Spleen (tissue), 11 donors: ENCODE measurements around the gene MXD1. TPM values are rescaled to one million over a fixed set of nuclear protein-coding genes. Genes with fewer than 3 reads are reported as not detected.

Experiments
- DNase-seq: peaks from one replicate; pipeline ENCODE4 v3.0.0-alpha.2; 2020
- H3K27ac ChIP-seq, 8 donors: fragments of 200-600 bp; sonication (generic) in 7 of 8; 1 replicate in 4 of 8; 2 replicates in 4 of 8; pipeline versions ENCODE4 v1.5.0 to v1.8.0; 2016 to 2021; ENCODE audit warnings: inconsistent platforms in 4 of 8, mild to moderate bottlenecking in 4 of 8, moderate library complexity in 1 of 8
- H3K27me3 ChIP-seq, 7 donors: fragments of 200-600 bp; sonication (generic) in 6 of 7; replicated peaks in 1 of 7; 1 replicate in 4 of 7; 2 replicates in 3 of 7; pipeline versions ENCODE4 v1.5.0 to v1.8.0; 2016 to 2021; ENCODE audit warnings: inconsistent platforms in 3 of 7, mild to moderate bottlenecking in 1 of 7
- H3K36me3 ChIP-seq, 6 donors: fragments of 200-600 bp; sonication (generic) in 5 of 6; 1 replicate in 4 of 6; 2 replicates in 2 of 6; pipeline versions ENCODE4 v1.5.0 to v1.8.0; 2016 to 2021; ENCODE audit warnings: inconsistent platforms in 2 of 6
- H3K4me1 ChIP-seq, 6 donors: fragments of 200-600 bp; sonication (generic) in 5 of 6; 1 replicate in 3 of 6; 2 replicates in 3 of 6; pipeline versions ENCODE4 v1.5.0 to v1.8.0; 2016 to 2021; ENCODE audit warnings: inconsistent platforms in 3 of 6
- H3K4me3 ChIP-seq, 8 donors: fragments of 200-600 bp; sonication (generic) in 7 of 8; 1 replicate in 4 of 8; 2 replicates in 4 of 8; pipeline versions ENCODE4 v1.5.0 to v1.8.0; 2016 to 2021; ENCODE audit warnings: inconsistent platforms in 4 of 8, mild to moderate bottlenecking in 4 of 8, moderate library complexity in 2 of 8
- H3K9me3 ChIP-seq, 8 donors: fragments of 200-600 bp; sonication (generic) in 7 of 8; 1 replicate in 4 of 8; 2 replicates in 4 of 8; pipeline versions ENCODE4 v1.5.0 to v1.8.0; 2016 to 2021; ENCODE audit warnings: inconsistent platforms in 4 of 8
- CTCF ChIP-seq, 11 experiments: fragments of 200-600 bp in 7 of 11; fragments of 450-650 bp in 4 of 11; sonication (generic) in 4 of 11; IDR thresholded peaks in 8 of 11; conservative IDR thresholded peaks in 3 of 11; 1 replicate in 7 of 11; 2 replicates in 4 of 11; pipeline versions ENCODE4 v1.4.0 to v1.8.0; 2016 to 2021; ENCODE audit warnings: antibody characterized with exemption in 11 of 11, inconsistent platforms in 4 of 11, mild to moderate bottlenecking in 1 of 11
- POLR2A ChIP-seq, 3 donors: fragments of 450-650 bp; IDR thresholded peaks; one replicate each; pipeline ENCODE4 v1.5.1; 2017; ENCODE audit warnings: antibody characterized with exemption in 3 of 3, mild to moderate bottlenecking in 1 of 3
- POLR2AphosphoS5 ChIP-seq, 3 donors: sonication (generic); formaldehyde crosslinking; IDR thresholded peaks; one replicate each; pipeline ENCODE4 v1.5.1; 2017; ENCODE audit warnings: antibody characterized with exemption in 3 of 3
- whole genome bisulfite sequencing, 5 donors: extraction: QIAGEN DNeasy Blood & Tissue Kit in 3 of 5; methylation state at CpG; one replicate each; pipeline versions ENCODE4 v1.1.5 to v1.1.7; 2013 to 2018; 5-methylcytosine and 5-hydroxymethylcytosine counted together
- intact Hi-C: fragments of 100-400 bp; cut with DNase I; formaldehyde crosslinking; loops from one replicate; pipeline ENCODE4 v1.15.0; 2023; ENCODE audit warnings: low total_unique reads
- polyA plus RNA-seq, 3 donors: library from polyadenylated mRNA; stranded (reverse); fragments of 200-250 nt; gene quantifications; one replicate each; pipeline ENCODE4 v1.2.1, GENCODE V29; 2013
- total RNA-seq, 7 donors: library from RNA; depleted of rRNA in 3 of 7; stranded (reverse); fragments of >200 nt in 3 of 7; fragmentation: NEBNext Ultra II Directional in 4 of 7; extraction: Animal tissue kit (Norgen Biotek cat#: 25700) in 4 of 7; gene quantifications; one replicate each; pipeline versions ENCODE4 v1.1.0 to v1.2.1, GENCODE V29; 2016 to 2021
- donor health status: healthy with polysubstance abuse.
- donor health status: DM: no; HTN: no; CAD: no; lungs with moderate emphysema.
- donor health status: DM: no; HTN: no; CAD: no.
- donor health status: Bipolar disorder and iron deficiency.
- donor health status: healthy.
- donor health status: DM: no; HTN: no; CAD: no.
- donor health status: DM: yes; HTN: yes; CAD: no.

Gene MXD1
- total and polyA plus RNA-seq, 10 donors: 2.7 to 241 (median 63.8) TPM

- WGBS, 5 donors: 52 to 82% (median 58%) methylated on average over 3 of the region's 3 CpGs
- Histone ChIP-seq H3K36me3 (peaks cover 3 to 66% (median 30%) of the 10 kb centered on the region in 6 donors), H3K4me1 (peaks cover 13 to 84% (median 45%) of the 10 kb centered on the region in 6 donors), H3K4me3 (peak overlapping the region in 6 of 8 donors; percentile 0 to 85 (median 76)), H3K27me3 (no peaks in the 10 kb centered on the region), H3K27ac (peak overlapping the region; percentile 43 to 100 (median 94)), H3K9me3 (no peaks in the 10 kb centered on the region)
- DNase-seq: no peak
- peak in 1 of 3 donors; percentile 67 for TF ChIP-seq POLR2AphosphoS5 (IDR thresholded peaks at IDR 0.05)
- TF ChIP-seq CTCF (IDR thresholded peaks at IDR 0.05 in 8 of 11, conservative IDR thresholded peaks at IDR 0.05 in 3 of 11): no peak
- intact Hi-C loops: loop anchor here (2.0 kb wide), 1 partner anchor 225 kb away; no protein-coding TSS in a partner anchor
Measured at GRCh38 chr2:69917852-69918251, 2.9 kb downstream of the MXD1 start.

GRCh38 chr2:69918401-69918800 lies 3.5 kb downstream of the MXD1 start:
- peak overlapping the region in 7 of 8 donors; percentile 3 to 100 (median 95) for H3K27ac ChIP-seq

DNA sequence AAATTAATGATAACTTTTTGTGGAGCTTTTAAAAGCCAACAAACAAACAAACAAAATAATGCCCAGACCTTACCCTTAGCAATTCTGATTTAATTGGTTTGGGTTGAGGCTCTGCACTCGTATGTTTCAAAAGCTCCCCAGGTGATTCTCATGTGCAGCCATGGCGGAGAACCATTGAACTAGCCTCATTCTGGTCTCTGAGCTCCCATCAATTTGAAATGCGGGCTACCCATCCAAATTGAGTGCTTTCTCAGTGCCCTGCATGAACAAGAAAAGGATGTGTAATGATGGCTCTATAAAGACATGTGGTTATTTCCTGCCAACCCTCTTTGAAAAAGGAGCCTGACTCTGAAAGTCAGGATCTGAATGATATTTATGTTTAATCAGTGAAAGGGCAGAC lies 8.2 kb downstream of the MXD1 start:
- no peak for DNase-seq
- H3K27me3 ChIP-seq: no peaks in the 10 kb centered on the region
- H3K27ac ChIP-seq: peak overlapping the region in 2 of 8 donors; percentile 82 to 85
- peaks cover 0 to 85% (median 9%) of the 10 kb centered on the region in 6 donors for H3K4me1 ChIP-seq
- no peak for TF ChIP-seq POLR2A (IDR thresholded peaks at IDR 0.05)
- no peak for TF ChIP-seq CTCF (IDR thresholded peaks at IDR 0.05 in 8 of 11, conservative IDR thresholded peaks at IDR 0.05 in 3 of 11)
- no peak for TF ChIP-seq POLR2AphosphoS5 (IDR thresholded peaks at IDR 0.05)
- intact Hi-C loops: loop anchor here (10.0 kb wide), 1 partner anchor 142 kb away; no protein-coding TSS in a partner anchor
- peaks cover 3 to 97% (median 39%) of the 10 kb centered on the region in 6 donors for H3K36me3 ChIP-seq
- 93 to 98% (median 95%) methylated on average over 3 of the region's 3 CpGs for WGBS, 5 donors
- H3K4me3 ChIP-seq: no peak overlapping the region
- no peaks in the 10 kb centered on the region for H3K9me3 ChIP-seq

More at GRCh38 chr2:69918401-69918800, 3.5 kb downstream of the MXD1 start:
- no peak for DNase-seq
- no peak for TF ChIP-seq CTCF (IDR thresholded peaks at IDR 0.05 in 8 of 11, conservative IDR thresholded peaks at IDR 0.05 in 3 of 11)
- no peak for TF ChIP-seq POLR2AphosphoS5 (IDR thresholded peaks at IDR 0.05)
- TF ChIP-seq POLR2A (IDR thresholded peaks at IDR 0.05): no peak
- H3K4me1 ChIP-seq: peaks cover 12 to 84% (median 40%) of the 10 kb centered on the region in 6 donors
- H3K27me3 ChIP-seq: no peaks in the 10 kb centered on the region
- WGBS, 5 donors: 27 to 56% (median 33%) methylated on average over 3 of the region's 3 CpGs
- H3K4me3 ChIP-seq: peak overlapping the region in 4 of 8 donors; percentile 11 to 85 (median 76)
- intact Hi-C loops: no loop called here
- H3K36me3 ChIP-seq: peaks cover 3 to 72% (median 33%) of the 10 kb centered on the region in 6 donors
- H3K9me3 ChIP-seq: no peaks in the 10 kb centered on the region

- Histone ChIP-seq H3K27me3 (no peaks in the 10 kb centered on the region), H3K36me3 (peaks cover 2 to 91% (median 20%) of the 10 kb centered on the region in 6 donors), H3K27ac (peak overlapping the region in 6 of 8 donors; percentile 26 to 85 (median 73)), H3K9me3 (no peaks in the 10 kb centered on the region), H3K4me3 (peak overlapping the region in 1 of 8 donors; percentile 47), H3K4me1 (peaks cover 0 to 81% (median 11%) of the 10 kb centered on the region in 6 donors)
- intact Hi-C loops: loop anchor here (10.0 kb wide), 1 partner anchor 138 kb away; no protein-coding TSS in a partner anchor
- TF ChIP-seq POLR2AphosphoS5 (IDR thresholded peaks at IDR 0.05) (peak in 1 of 3 donors; percentile 85), CTCF (IDR thresholded peaks at IDR 0.05 in 8 of 11, conservative IDR thresholded peaks at IDR 0.05 in 3 of 11) (no peak)
- no peak for DNase-seq
- 48 to 91% (median 57%) methylated on average over 3 of the region's 3 CpGs for WGBS, 5 donors
Measured at GRCh38 chr2:69926849-69927515, 12.1 kb downstream of the MXD1 start.
